Measurements from ENCODE around the gene PPIL1. TPM values are rescaled to one million over a fixed set of nuclear protein-coding genes. Genes with fewer than 3 reads are reported as not detected.

PPIL1 gene
- total and polyA plus RNA-seq, 2 of the 13 experiments (the other 11 are each of a cell fraction or from before 2014, with no cell fraction given), result 74.2 to 144 TPM

DNA sequence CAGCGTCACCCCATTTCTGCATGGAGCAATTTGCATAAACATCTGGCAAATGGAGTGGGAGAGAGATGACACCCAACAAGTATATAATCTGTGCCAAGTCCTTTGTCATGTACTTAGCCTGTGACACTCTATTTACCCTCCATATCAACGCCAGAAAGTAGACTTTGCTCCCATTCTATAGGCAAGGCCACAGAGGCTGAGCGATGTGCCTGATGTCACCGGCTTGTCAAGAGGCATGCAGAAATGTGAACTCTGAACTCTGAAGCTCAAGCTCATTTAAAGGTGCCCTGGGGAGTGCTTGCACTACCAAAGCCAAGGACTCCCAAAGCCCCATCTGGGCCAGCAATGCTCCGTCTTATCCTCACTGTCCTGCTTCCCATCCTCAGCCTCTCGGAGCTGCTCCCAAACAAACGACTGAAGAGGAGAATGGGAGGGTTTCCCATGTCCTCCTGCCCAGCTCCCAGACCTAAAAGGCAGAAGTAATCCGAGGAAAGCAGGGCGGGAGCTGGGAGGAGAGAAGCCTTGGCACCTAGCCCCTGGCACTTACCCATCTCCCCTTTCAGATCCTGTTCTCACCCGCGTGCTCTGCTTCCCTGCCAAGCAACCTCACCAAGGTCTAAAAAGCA, 44.6 kb downstream of the PPIL1 start (continued):
- TF ChIP-seq ZNF441 (CRISPR knock-in tag; IDR thresholded peaks at IDR 0.05; ENCODE audit: borderline replicate concordance), result peak; percentile 75
- no peak for TF ChIP-seq BRD4 (CRISPR knock-in tag; IDR thresholded peaks at IDR 0.05)
- peak; percentile 76 for TF ChIP-seq ATF7 (IDR thresholded peaks at IDR 0.05)
- TF ChIP-seq ATF7 (CRISPR knock-in tag; IDR thresholded peaks at IDR 0.05), result peak; percentile 96
- TF ChIP-seq SMAD1 (CRISPR knock-in tag; IDR thresholded peaks at IDR 0.05; ENCODE audit: borderline replicate concordance, low read depth), result no peak
- no peak for TF ChIP-seq PCBP1 (IDR thresholded peaks at IDR 0.05; ENCODE audit: borderline replicate concordance, low read depth, low read length)
- no peak for TF ChIP-seq IKZF4 (CRISPR knock-in tag; IDR thresholded peaks at IDR 0.05; ENCODE audit: borderline replicate concordance, low read depth, not compliant biosample characterization)
- TF ChIP-seq ZNF777 (CRISPR knock-in tag; IDR thresholded peaks at IDR 0.05), result no peak
- TF ChIP-seq ETV6 (CRISPR knock-in tag; conservative IDR thresholded peaks at IDR 0.05), result no peak
- TF ChIP-seq AGO1 (IDR thresholded peaks at IDR 0.05; ENCODE audit: low read depth, low read length, poor library complexity, severe bottlenecking), result no peak
- no peak for TF ChIP-seq PRMT3 (CRISPR knock-in tag; IDR thresholded peaks at IDR 0.05; ENCODE audit: borderline replicate concordance, low read depth)
- TF ChIP-seq ZBTB43 (CRISPR knock-in tag; conservative IDR thresholded peaks at IDR 0.05), result peak; percentile 81
- TF ChIP-seq JDP2 (CRISPR knock-in tag; IDR thresholded peaks at IDR 0.05; ENCODE audit: borderline replicate concordance), result no peak
- peak; percentile 52; the same call in 1 of the 2 replicates for TF ChIP-seq KDM3A (CRISPR knock-in tag; IDR thresholded peaks at IDR 0.05; ENCODE audit: low read depth)
- no peak for TF ChIP-seq THYN1 (CRISPR knock-in tag; IDR thresholded peaks at IDR 0.05; ENCODE audit: borderline replicate concordance, low read depth)
- TF ChIP-seq ZNF652 (CRISPR knock-in tag; IDR thresholded peaks at IDR 0.05; ENCODE audit: borderline replicate concordance, low read depth), result peak; percentile 20; the same call in 1 of the 2 replicates
- TF ChIP-seq RARA (CRISPR knock-in tag; IDR thresholded peaks at IDR 0.05), result peak; percentile 87
- TF ChIP-seq, protein P1, sequence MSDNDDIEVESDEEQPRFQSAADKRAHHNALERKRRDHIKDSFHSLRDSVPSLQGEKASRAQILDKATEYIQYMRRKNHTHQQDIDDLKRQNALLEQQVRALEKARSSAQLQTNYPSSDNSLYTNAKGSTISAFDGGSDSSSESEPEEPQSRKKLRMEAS (IDR thresholded peaks at IDR 0.05), result peak; percentile 80
- TF ChIP-seq, protein P2, sequence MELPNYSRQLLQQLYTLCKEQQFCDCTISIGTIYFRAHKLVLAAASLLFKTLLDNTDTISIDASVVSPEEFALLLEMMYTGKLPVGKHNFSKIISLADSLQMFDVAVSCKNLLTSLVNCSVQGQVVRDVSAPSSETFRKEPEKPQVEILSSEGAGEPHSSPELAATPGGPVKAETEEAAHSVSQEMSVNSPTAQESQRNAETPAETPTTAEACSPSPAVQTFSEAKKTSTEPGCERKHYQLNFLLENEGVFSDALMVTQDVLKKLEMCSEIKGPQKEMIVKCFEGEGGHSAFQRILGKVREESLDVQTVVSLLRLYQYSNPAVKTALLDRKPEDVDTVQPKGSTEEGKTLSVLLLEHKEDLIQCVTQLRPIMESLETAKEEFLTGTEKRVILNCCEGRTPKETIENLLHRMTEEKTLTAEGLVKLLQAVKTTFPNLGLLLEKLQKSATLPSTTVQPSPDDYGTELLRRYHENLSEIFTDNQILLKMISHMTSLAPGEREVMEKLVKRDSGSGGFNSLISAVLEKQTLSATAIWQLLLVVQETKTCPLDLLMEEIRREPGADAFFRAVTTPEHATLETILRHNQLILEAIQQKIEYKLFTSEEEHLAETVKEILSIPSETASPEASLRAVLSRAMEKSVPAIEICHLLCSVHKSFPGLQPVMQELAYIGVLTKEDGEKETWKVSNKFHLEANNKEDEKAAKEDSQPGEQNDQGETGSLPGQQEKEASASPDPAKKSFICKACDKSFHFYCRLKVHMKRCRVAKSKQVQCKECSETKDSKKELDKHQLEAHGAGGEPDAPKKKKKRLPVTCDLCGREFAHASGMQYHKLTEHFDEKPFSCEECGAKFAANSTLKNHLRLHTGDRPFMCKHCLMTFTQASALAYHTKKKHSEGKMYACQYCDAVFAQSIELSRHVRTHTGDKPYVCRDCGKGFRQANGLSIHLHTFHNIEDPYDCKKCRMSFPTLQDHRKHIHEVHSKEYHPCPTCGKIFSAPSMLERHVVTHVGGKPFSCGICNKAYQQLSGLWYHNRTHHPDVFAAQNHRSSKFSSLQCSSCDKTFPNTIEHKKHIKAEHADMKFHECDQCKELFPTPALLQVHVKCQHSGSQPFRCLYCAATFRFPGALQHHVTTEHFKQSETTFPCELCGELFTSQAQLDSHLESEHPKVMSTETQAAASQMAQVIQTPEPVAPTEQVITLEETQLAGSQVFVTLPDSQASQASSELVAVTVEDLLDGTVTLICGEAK (IDR thresholded peaks at IDR 0.05), result no peak
- TF ChIP-seq, protein P2 (CRISPR knock-in tag; IDR thresholded peaks at IDR 0.05), result no peak; the same call in 1 of the 2 replicates
- TF ChIP-seq FOXA3 (CRISPR knock-in tag; IDR thresholded peaks at IDR 0.05), result peak; percentile 93

All from HepG2 (cell line).